ENCODE results near the gene CLRN3. TPM values are rescaled to one million over a fixed set of nuclear protein-coding genes. Genes with fewer than 3 reads are reported as not detected.

Gene CLRN3
- total and polyA plus RNA-seq, 2 donors (not counting 1 experiment from before 2014, with no cell fraction given) = not detected

DNA sequence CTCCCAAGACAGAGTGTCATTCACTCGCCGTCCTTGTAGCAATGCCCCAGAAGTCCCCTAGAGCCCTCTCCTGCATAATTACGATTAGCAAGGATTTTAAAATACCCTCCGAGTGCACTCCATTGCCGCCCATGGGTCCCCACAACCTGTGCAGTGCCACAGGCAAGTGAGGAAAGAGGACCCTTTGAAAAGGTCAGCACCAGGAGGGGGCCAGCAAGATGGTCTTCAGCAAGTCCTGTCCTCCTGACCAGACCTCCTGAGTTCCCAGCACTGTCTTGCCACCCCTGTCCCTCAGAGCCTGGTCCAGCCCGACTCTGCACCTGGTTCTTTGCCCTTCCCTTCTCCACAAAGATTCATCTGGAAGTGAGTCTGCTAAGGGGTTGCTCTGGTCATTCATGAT lies 32.1 kb downstream of the CLRN3 start:
- H3K4me3 ChIP-seq (ENCODE audit: control extremely low read depth in 1 of 5, extremely low read depth in 1 of 5, insufficient read depth in 1 of 5, low read depth in 2 of 5, low read length in 4 of 5) = no peak overlapping the region
- H3K79me2 ChIP-seq (ENCODE audit: control insufficient read depth, insufficient read depth, low read length) = no peaks in the 10 kb centered on the region
- Mint-ChIP-seq H3K27me3 (no peaks in the 10 kb centered on the region), H3K27ac (no peak overlapping the region), H3K4me1 (peaks cover 3% of the 10 kb centered on the region), H3K9me3 (ENCODE audit: insufficient read depth) (peaks cover 5% of the 10 kb centered on the region), H3K4me3 (no peak overlapping the region)
- H3K4me1 ChIP-seq (ENCODE audit: control insufficient read depth in 2 of 2, insufficient read depth in 2 of 2, low read length in 2 of 2) = peaks cover 2% of the 10 kb centered on the region in 2 donors
- peaks cover 0 to 17% (median 6%) of the 10 kb centered on the region in 3 donors for H3K9me3 ChIP-seq (ENCODE audit: control extremely low read depth in 1 of 3, control insufficient read depth in 2 of 3, insufficient read depth in 1 of 3, low read length in 2 of 3)
- H3K36me3 ChIP-seq (replicated peaks in 1 of 2; ENCODE audit: control extremely low read depth in 1 of 2, control insufficient read depth in 1 of 2, extremely low read depth in 1 of 2, insufficient read depth in 2 of 2, low read length in 1 of 2) = no peaks in the 10 kb centered on the region
- intact Hi-C loops (cut with micrococcal nuclease) = no loop called here
- H3K27me3 ChIP-seq (replicated peaks in 1 of 4; ENCODE audit: control extremely low read depth in 1 of 4, control insufficient read depth in 3 of 4, insufficient read depth in 4 of 4, low read length in 3 of 4) = no peaks in the 10 kb centered on the region
- POLR2A ChIA-PET = no interaction called here
- no peak overlapping the region for H2AFZ ChIP-seq (ENCODE audit: insufficient read depth, low read depth, low read length, poor library complexity, severe bottlenecking)
- no peak overlapping the region for H3K9ac ChIP-seq (ENCODE audit: low read length)
- CTCF ChIA-PET = no interaction called here
- no peaks in the 10 kb centered on the region for H4K20me1 ChIP-seq (ENCODE audit: control insufficient read depth, insufficient read depth, low read length, poor library complexity, severe bottlenecking)
- WGBS (ENCODE audit: insufficient coverage) = 94% methylated on average over 6 of the region's 6 CpGs
- no peak overlapping the region for H3K4me2 ChIP-seq (replicated peaks; ENCODE audit: low read depth, low read length, poor library complexity, severe bottlenecking)
- no peak overlapping the region for H3K27ac ChIP-seq (ENCODE audit: low read length in 2 of 2)
- no peak for DNase-seq
- TF ChIP-seq EZH2 (IDR thresholded peaks at IDR 0.05; ENCODE audit: borderline replicate concordance, insufficient read depth, low read depth, low read length, poor library complexity, severe bottlenecking) (no peak), CTCF (IDR thresholded peaks at IDR 0.05) (no peak)
- ATAC-seq (ENCODE audit: low read depth) = no peak

- no peak overlapping the region for H3K4me3 ChIP-seq (ENCODE audit: control extremely low read depth in 1 of 5, extremely low read depth in 1 of 5, insufficient read depth in 1 of 5, low read depth in 2 of 5, low read length in 4 of 5)
- Mint-ChIP-seq H3K4me1 (peaks cover 33% of the 10 kb centered on the region), H3K27me3 (no peaks in the 10 kb centered on the region), H3K27ac (peak overlapping the region; percentile 11), H3K9me3 (ENCODE audit: insufficient read depth) (peaks cover 3% of the 10 kb centered on the region), H3K4me3 (no peak overlapping the region)
- no peaks in the 10 kb centered on the region for H4K20me1 ChIP-seq (ENCODE audit: control insufficient read depth, insufficient read depth, low read length, poor library complexity, severe bottlenecking)
- H3K4me1 ChIP-seq (ENCODE audit: control insufficient read depth in 2 of 2, insufficient read depth in 2 of 2, low read length in 2 of 2) = peaks cover 27 to 32% of the 10 kb centered on the region in 2 donors
- WGBS (ENCODE audit: insufficient coverage) = 98% methylated on average over 10 of the region's 10 CpGs
- H3K36me3 ChIP-seq (replicated peaks in 1 of 2; ENCODE audit: control extremely low read depth in 1 of 2, control insufficient read depth in 1 of 2, extremely low read depth in 1 of 2, insufficient read depth in 2 of 2, low read length in 1 of 2) = no peaks in the 10 kb centered on the region
- no peak overlapping the region for H3K27ac ChIP-seq (ENCODE audit: low read length in 2 of 2)
- CTCF ChIA-PET = interaction anchor here (2.4 to 2.9 kb wide), 4 partner anchors 17 to 1987 kb away, joined by 8 to 27 read pairs (median 13); no protein-coding TSS in a partner anchor
- POLR2A ChIA-PET = no interaction called here
- H3K27me3 ChIP-seq (replicated peaks in 1 of 4; ENCODE audit: control extremely low read depth in 1 of 4, control insufficient read depth in 3 of 4, insufficient read depth in 4 of 4, low read length in 3 of 4) = no peaks in the 10 kb centered on the region
- ATAC-seq (ENCODE audit: low read depth) (no peak), DNase-seq (no peak)
- intact Hi-C loops (cut with micrococcal nuclease) = loop anchor here (1.0 kb wide), 1 partner anchor 213 kb away; no protein-coding TSS in a partner anchor
- no peaks in the 10 kb centered on the region for H3K9me3 ChIP-seq (ENCODE audit: control extremely low read depth in 1 of 3, control insufficient read depth in 2 of 3, insufficient read depth in 1 of 3, low read length in 2 of 3)
- no peak overlapping the region for H2AFZ ChIP-seq (ENCODE audit: insufficient read depth, low read depth, low read length, poor library complexity, severe bottlenecking)
- no peak overlapping the region for H3K9ac ChIP-seq (ENCODE audit: low read length)
- H3K79me2 ChIP-seq (ENCODE audit: control insufficient read depth, insufficient read depth, low read length) = no peaks in the 10 kb centered on the region
- peak overlapping the region; percentile 68 for H3K4me2 ChIP-seq (replicated peaks; ENCODE audit: low read depth, low read length, poor library complexity, severe bottlenecking)
- TF ChIP-seq CTCF (IDR thresholded peaks at IDR 0.05) = no peak
- TF ChIP-seq EZH2 (IDR thresholded peaks at IDR 0.05; ENCODE audit: borderline replicate concordance, insufficient read depth, low read depth, low read length, poor library complexity, severe bottlenecking) = no peak
Measured at GRCh38 chr10:127855976-127856375, 36.8 kb downstream of the CLRN3 start.

All from B cell (primary cell).